Left forelimb (tissue), 1 donor: ENCODE results near the gene TENT4B.
"Not testable (repeated sequence)": the region's sequence is repeated elsewhere in the genome, so short reads cannot be mapped to it uniquely, and the experiment has no call there.

Experiments used
- DNase-seq: peaks from one replicate; pipeline ENCODE4 v3.0.0-alpha.2; 2018; ENCODE audit warnings: low spot score

Gene TENT4B

DNA sequence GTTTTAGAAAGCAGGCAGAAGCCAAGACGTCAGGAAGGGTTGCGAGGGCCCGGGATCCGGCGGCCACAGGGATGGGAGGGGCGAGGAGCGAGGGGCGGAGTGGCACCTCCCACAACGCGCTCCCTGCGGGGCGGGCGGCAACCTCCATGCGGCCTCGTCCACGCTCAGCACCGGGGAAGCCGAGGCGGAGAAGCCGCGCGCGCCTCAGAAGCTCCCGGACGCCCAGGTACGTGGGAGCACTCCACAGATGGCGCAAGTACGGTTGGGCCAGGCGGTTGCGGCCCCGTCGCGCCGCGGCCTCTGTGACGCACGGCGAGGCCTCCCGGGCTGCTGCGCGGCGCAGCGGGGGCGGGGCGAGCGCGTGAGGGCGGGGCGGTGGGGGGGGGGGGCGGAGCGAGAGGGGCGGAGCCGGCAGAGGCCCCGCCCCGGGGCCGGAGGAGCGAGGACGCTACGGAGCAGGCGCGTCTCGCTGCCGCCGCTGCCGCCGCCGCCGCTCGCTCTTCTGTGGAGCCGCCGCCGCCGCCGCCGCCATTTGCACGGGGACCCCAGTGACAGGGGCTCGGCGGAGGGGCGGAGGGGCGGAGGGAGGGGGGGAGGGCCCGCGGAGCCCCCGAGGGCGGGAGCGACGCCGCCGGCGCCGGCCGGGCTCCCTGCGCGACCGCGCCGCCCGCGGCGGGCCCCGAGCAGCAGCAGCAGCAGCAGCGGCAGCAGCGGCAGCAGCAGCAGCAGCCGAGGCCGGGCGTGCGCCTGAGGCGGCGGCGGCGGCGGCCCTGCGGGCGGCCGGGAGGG lies at the start of gene TENT4B:
TENT4B (plus strand) TSS at position 500 of the 789 bp plus-strand sequence. CDS start 316 bp downstream, outside the sequence.
- peak; percentile 92 for DNase-seq

GRCh38 chr16:50103764-50104163 lies 49.3 kb upstream of the TENT4B start:
- DNase-seq, result no peak

GRCh38 chr16:50114357-50115129 lies 38.6 kb upstream of the TENT4B start:
- no peak for DNase-seq

GRCh38 chr16:50120711-50121110 lies 32.4 kb upstream of the TENT4B start:
- no peak for DNase-seq

DNA sequence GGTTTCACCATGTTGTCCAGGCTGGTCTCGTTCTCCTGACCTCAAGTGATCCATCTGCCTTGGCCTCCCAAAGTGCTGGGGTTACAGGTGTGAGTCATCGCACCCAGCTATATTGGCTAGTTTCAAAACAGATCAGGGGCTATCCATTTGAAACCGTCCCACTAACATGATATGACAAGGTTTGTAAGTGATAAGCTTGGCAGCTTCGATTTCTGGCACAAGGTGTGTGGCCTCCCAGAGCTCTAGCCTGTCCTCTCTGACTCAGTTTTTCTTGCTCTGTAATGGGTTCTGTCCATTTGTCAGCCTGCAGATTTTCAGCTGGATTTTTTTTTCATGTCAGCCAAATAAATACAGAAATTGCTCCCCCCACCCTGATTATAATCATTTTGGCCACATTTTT lies 31.8 kb upstream of the TENT4B start:
- DNase-seq, result no peak

GRCh38 chr16:50121721-50122445 lies 31.2 kb upstream of the TENT4B start:
- no peak for DNase-seq

- no peak for DNase-seq
These were observed 29.7 kb upstream of the TENT4B start for GRCh38 chr16:50123417-50123816.

DNA sequence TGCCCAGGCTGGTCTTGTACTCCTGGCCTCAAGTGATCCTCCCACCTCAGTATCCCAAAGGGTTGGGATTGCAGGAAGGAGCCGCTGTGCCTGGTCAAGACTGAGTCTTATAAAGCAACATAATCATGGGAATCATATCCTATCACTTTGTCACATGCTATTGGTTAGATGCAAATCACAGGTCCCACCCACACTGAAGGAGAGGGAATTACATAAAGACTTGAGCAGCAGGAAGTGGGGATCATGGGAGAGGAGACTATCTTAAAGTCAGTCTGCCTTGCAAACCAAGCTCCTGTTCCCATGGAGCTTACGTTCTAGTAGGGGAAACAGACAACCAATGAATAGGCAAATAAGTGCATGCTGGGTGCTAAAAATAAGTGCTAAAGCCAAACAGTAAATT lies 28.3 kb upstream of the TENT4B start:
- DNase-seq, result no peak

DNA sequence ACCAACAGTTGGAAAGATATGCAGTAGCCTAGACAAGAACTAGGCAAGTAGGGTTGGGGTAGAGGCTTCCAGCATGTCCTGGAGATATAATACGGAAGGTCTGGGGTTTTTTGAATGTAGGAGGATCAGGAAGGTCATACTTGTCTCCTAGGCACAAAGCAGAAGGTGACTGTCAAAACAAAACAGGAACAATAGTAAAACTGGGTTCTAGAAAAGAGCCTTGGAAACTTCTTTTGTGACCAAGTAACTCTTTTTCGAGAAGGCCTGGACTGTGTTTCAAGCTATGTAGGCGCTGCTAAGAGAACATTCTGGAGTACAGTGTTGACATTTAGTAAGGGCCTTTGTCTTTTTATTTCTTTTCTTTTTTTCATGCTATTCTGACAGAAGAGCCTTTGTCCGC lies 26.9 kb upstream of the TENT4B start:
- no peak for DNase-seq

GRCh38 chr16:50132571-50132970 lies 20.5 kb upstream of the TENT4B start:
- DNase-seq, result not testable (repeated sequence)

GRCh38 chr16:50133214-50133613 lies 19.9 kb upstream of the TENT4B start:
- no peak for DNase-seq

- DNase-seq, result no peak
These were observed 16.7 kb upstream of the TENT4B start for GRCh38 chr16:50136399-50136798.

DNA sequence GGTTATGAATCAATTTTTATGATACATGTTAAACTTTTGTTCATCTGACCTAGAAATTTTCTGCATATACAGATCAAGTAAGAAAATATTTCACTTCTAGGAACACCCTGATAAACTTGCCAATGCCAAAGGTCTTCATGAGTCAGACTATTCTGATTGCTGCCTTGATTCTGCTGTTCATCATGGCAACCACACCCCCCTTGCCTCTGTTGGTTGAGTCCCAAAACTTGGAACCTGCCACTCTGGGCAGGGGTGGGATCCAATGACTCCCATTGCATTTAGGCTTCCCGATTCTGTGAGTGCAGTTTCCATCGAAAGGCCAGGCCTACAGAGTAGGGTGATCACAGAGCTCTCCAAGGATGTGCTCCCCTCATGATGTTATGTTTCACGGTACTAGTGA lies 15.8 kb upstream of the TENT4B start:
- DNase-seq, result no peak

DNA sequence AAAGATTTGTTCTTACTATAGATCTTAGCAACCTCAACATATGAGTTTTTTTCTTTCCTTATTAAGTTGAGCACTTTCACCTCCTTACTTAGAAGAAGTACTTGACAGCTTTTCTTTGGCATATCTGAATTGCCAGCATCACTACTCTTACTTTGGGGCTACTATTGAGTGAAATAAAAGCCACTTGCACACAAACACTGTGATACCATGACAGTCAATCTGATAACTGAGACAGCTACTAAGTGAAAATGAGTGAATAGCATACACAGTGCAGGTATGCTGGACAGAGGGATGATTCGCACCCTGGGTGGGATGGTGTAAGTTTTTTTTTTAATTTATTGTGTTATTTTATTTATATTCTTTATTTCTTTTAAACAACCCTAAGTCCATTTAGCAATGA lies 13.5 kb upstream of the TENT4B start:
- no peak for DNase-seq

DNA sequence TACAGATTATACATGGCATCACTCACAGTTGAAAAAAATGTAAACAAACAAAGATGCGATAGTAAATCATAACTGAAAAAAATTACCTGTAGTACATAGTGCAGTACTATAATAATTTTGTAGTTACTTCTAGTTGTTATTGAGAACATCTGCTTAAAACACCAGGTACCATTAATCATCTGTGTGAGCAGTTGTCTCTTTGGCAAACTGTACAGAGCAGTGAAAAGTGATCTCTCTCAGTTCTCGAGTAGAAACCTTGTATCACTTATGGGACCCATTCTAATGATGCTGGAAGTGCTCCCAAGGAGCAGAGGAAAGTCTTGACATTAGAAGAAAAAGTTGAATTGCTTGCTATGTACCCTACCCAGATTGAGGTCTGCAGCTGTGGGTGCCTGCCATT lies 8.9 kb upstream of the TENT4B start:
- no peak for DNase-seq

DNA sequence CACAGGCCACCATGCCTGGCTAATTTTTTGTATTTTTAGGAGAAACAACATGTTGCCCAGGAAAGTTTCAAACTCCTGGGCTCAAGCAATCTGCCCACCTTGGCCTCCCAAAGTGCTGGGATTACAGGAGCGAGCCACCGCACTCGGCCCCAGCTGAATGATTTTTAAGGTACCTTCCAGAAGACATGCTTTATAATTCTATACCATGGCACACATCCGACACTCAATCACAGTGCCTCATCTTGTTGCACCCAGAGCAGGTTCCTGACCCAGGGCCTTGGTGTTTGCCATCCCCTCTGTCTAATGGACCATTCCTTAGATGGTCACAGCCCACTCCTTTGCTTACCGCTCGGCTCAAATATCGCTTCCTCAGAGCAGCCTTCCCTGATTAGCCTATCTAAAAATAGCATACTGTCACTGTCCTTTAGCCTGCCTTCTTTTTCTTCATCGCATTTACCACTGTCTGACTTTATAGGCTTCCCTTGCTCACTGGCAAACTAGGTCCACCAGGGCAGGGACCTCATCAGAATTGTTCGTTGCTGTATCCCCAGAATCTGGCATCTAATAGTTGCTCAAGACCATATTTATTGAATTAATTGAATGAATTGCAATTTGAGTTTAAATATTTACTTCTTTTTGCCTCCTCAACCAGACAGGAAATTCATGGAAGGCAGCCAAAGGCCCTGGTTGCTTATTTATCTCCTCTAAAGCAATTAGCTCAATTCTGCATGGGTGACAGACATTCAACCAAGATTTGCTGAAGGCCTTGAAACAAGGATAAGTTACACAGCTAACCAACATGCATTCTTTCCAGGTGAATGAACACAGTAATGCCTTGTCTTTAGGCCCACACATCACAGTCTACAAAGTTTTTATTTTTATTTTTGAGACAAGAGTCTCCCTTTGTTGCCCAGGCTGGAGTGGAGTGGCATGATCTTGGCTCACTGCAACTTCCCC lies 6.3 kb upstream of the TENT4B start:
- DNase-seq, result no peak

DNA sequence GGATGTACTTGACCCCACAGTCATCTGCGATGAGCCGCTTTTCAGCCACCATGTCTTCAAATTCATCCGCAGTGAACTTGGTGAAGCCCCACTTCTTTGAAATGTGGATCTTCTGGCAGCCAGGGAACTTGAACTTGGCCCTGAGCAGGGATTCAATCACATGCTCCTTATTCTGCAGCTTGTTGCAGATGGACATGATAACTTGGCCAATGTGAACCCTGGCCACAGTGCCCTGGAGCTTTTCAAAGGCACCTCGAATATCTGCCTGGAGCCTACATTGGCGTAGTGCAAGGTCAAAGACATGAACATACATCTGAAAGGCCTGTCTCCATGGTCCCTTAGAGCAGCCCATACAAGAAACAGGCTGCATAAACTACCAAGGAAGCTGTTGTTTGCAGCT lies 1.8 kb upstream of the TENT4B start:
- DNase-seq, result no peak

DNA sequence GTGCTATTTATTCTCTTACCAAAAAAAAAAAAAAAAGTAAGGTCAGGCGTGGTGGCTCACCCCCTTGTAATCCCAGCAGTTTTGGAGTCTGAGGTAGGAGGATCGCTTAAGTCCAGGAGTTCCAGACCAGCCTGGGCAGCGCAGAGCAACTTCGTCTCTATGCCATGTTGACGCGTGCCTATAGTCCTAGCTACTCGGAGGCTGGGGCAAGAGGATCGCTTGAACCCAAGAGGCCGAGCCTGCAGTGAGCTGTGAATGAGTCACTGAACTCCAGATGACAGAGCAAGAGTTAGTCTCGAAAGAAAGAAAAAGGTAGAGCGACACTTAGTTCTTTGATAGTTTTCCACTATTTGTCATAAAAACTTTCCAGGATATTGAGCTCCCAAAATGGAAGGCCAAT lies 1.4 kb upstream of the TENT4B start:
- DNase-seq, result no peak

DNA sequence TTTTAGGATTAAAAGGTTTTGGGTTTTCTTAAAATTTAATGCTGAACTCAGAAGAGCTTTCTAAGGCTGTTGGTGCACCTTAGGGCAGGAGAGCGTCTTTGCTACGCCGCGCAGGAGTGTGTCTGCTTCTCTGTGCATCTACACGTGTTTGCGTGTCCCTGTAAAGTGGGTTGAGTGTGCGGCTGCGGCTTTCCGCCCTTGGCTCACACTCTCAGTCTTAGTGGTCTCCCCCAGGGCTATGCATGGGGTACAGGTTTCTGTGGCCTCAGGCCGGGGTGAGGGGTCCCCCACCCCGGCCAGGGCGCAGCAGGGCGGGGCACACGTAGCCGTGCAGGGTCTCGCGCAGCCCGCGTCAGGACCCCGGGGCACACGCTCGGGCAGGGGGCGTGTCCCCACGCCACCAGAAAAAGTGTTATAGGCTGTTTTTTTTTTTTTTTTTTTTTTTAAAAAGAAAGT lies 727 bp upstream of the TENT4B start:
- no peak for DNase-seq

- no peak for DNase-seq
These were observed 702 bp downstream of the TENT4B start for GRCh38 chr16:50153596-50154419.
